Fibroblast of lung (primary cell): ENCODE measurements around the gene FBXO31. TPM values are rescaled to one million over a fixed set of nuclear protein-coding genes. Genes with fewer than 3 reads are reported as not detected.

Experiments
- DNase-seq, 2 donors: peaks; one replicate each; pipeline versions ENCODE4 v3.0.0 to v3.0.0-alpha.2; 2010; ENCODE audit warnings: low read depth in 2 of 2
- H2AFZ ChIP-seq: 2 replicates; pipeline ENCODE4 v1.5.1; 2012; ENCODE audit warnings: low read length, control low read depth, inconsistent platforms
- H3K27ac ChIP-seq: 2 replicates; pipeline ENCODE4 v1.5.1; 2011; ENCODE audit warnings: low read length, control low read depth; ENCODE audit not compliant: insufficient read depth
- H3K27me3 ChIP-seq: 2 replicates; pipeline ENCODE4 v1.5.1; 2011; ENCODE audit warnings: mild to moderate bottlenecking, low read length; ENCODE audit not compliant: control insufficient read depth, insufficient read depth
- H3K36me3 ChIP-seq: 2 replicates; pipeline ENCODE4 v1.5.1; 2011; ENCODE audit warnings: low read length; ENCODE audit not compliant: control insufficient read depth, insufficient read depth
- H3K4me1 ChIP-seq: 2 replicates; pipeline ENCODE4 v1.5.1; 2011; ENCODE audit warnings: low read length; ENCODE audit not compliant: control insufficient read depth, insufficient read depth; ENCODE audit errors: extremely low read depth
- H3K4me2 ChIP-seq: 2 replicates; pipeline ENCODE4 v1.5.1; 2011; ENCODE audit warnings: low read length, control low read depth; ENCODE audit not compliant: insufficient read depth; ENCODE audit errors: extremely low read depth
- H3K4me3 ChIP-seq, 4 experiments: fragments of 200-600 bp in 1 of 4; sonication (generic) in 1 of 4; replicated peaks in 1 of 4; 2 replicates each; pipeline ENCODE4 v1.5.1; 2011 to 2016; ENCODE audit warnings: low read length in 4 of 4, low read depth in 3 of 4, mild to moderate bottlenecking in 3 of 4, control low read depth in 2 of 4, inconsistent platforms in 1 of 4, mixed read lengths in 1 of 4; ENCODE audit not compliant: insufficient read depth in 1 of 4; ENCODE audit errors: control extremely low read depth in 1 of 4
- H3K79me2 ChIP-seq: 2 replicates; pipeline ENCODE4 v1.5.1; 2012; ENCODE audit warnings: mild to moderate bottlenecking, low read length, inconsistent platforms; ENCODE audit not compliant: control insufficient read depth, insufficient read depth
- H3K9ac ChIP-seq: 2 replicates; pipeline ENCODE4 v1.5.1; 2011; ENCODE audit warnings: mild to moderate bottlenecking, low read length, control low read depth; ENCODE audit not compliant: insufficient read depth
- H3K9me3 ChIP-seq: 2 replicates; pipeline ENCODE4 v1.5.1; 2012; ENCODE audit warnings: low read depth, low read length; ENCODE audit not compliant: control insufficient read depth, insufficient read depth
- H4K20me1 ChIP-seq: 2 replicates; pipeline ENCODE4 v1.5.1; 2011; ENCODE audit warnings: low read length; ENCODE audit not compliant: control insufficient read depth, insufficient read depth; ENCODE audit errors: extremely low read depth
- CTCF ChIP-seq, 2 donors: IDR thresholded peaks in 1 of 2; conservative IDR thresholded peaks in 1 of 2; 1 replicate in 1 of 2; 2 replicates in 1 of 2; pipeline ENCODE4 v1.5.1; 2011 to 2012; ENCODE audit warnings: low read length in 2 of 2, control low read depth in 1 of 2, inconsistent platforms in 1 of 2, low read depth in 1 of 2, mild to moderate bottlenecking in 1 of 2
- EZH2 ChIP-seq: IDR thresholded peaks from 2 replicates; pipeline ENCODE4 v1.5.1; 2012; ENCODE audit warnings: low read length, control low read depth, mild to moderate bottlenecking; ENCODE audit errors: missing control alignments
- polyA plus RNA-seq, 2 donors: library from polyadenylated mRNA; depleted of rRNA in 1 of 2; stranded (reverse) in 1 of 2; unstranded in 1 of 2; fragments of >200 nt; gene quantifications; 2 replicates each; pipeline ENCODE4 v1.2.1, GENCODE V29; 2011 to 2012; ENCODE audit warnings: missing spikeins in 1 of 2
- total RNA-seq: library from RNA; depleted of rRNA; stranded (reverse); fragments of >200 nt; gene quantifications from 2 replicates; pipeline ENCODE4 v1.2.1, GENCODE V29; 2014

The FBXO31 gene
- total and polyA plus RNA-seq, 2 donors (not counting 1 experiment from before 2014, with no cell fraction given), result 17.6 to 40.3 TPM

GRCh38 chr16:87418216-87418615 lies 34.6 kb upstream of the FBXO31 start:
- Histone ChIP-seq H3K36me3 (peaks cover 20% of the 10 kb centered on the region), H3K9ac (no peak overlapping the region), H3K4me1 (no peaks in the 10 kb centered on the region), H3K4me2 (no peak overlapping the region), H4K20me1 (no peaks in the 10 kb centered on the region), H3K27ac (no peak overlapping the region), H3K79me2 (no peaks in the 10 kb centered on the region), H3K27me3 (no peaks in the 10 kb centered on the region), H2AFZ (no peak overlapping the region), H3K4me3 (no peak overlapping the region), H3K9me3 (no peaks in the 10 kb centered on the region)
- TF ChIP-seq EZH2, result no peak
- TF ChIP-seq CTCF (conservative IDR thresholded peaks at IDR 0.05 in 1 of 2, IDR thresholded peaks at IDR 0.05 in 1 of 2; ENCODE audit: low read depth in 1 of 2, low read length in 2 of 2), result no peak
- no peak for DNase-seq

- TF ChIP-seq CTCF (conservative IDR thresholded peaks at IDR 0.05 in 1 of 2, IDR thresholded peaks at IDR 0.05 in 1 of 2; ENCODE audit: low read depth in 1 of 2, low read length in 2 of 2), result no peak
- TF ChIP-seq EZH2, result no peak
- Histone ChIP-seq H3K27ac (no peak overlapping the region), H3K36me3 (peaks cover 26% of the 10 kb centered on the region), H3K4me2 (no peak overlapping the region), H2AFZ (no peak overlapping the region), H3K27me3 (no peaks in the 10 kb centered on the region), H3K9me3 (no peaks in the 10 kb centered on the region), H3K4me1 (no peaks in the 10 kb centered on the region), H4K20me1 (no peaks in the 10 kb centered on the region), H3K4me3 (no peak overlapping the region), H3K79me2 (no peaks in the 10 kb centered on the region), H3K9ac (no peak overlapping the region)
- no peak for DNase-seq
Observed at GRCh38 chr16:87417528-87417910, 33.9 kb upstream of the FBXO31 start.

- peaks cover 30% of the 10 kb centered on the region for H3K36me3 ChIP-seq
- H2AFZ ChIP-seq, result no peak overlapping the region
- H3K4me2 ChIP-seq, result no peak overlapping the region
- H3K9me3 ChIP-seq, result no peaks in the 10 kb centered on the region
- no peaks in the 10 kb centered on the region for H3K79me2 ChIP-seq
- H4K20me1 ChIP-seq, result no peaks in the 10 kb centered on the region
- H3K27ac ChIP-seq, result no peak overlapping the region
- TF ChIP-seq CTCF (conservative IDR thresholded peaks at IDR 0.05 in 1 of 2, IDR thresholded peaks at IDR 0.05 in 1 of 2; ENCODE audit: low read depth in 1 of 2, low read length in 2 of 2) (peak; percentile 57 to 82), EZH2 (no peak)
- H3K27me3 ChIP-seq, result no peaks in the 10 kb centered on the region
- no peaks in the 10 kb centered on the region for H3K4me1 ChIP-seq
- peak; percentile 46 to 84 for DNase-seq
- H3K9ac ChIP-seq, result no peak overlapping the region
- no peak overlapping the region for H3K4me3 ChIP-seq
Observed at GRCh38 chr16:87416826-87417527, 33.4 kb upstream of the FBXO31 start.
